Caco-2 (cell line): ENCODE results near the gene WWOX. TPM values are rescaled to one million over a fixed set of nuclear protein-coding genes. Genes with fewer than 3 reads are reported as not detected.

Experiments used
- BruUV-seq: library from RNA; stranded (reverse); fragments of 400-500 nt; replicated peaks from 2 replicates; lab custom pipeline; 2021; lab: Mats Ljungman, UMichigan
- CTCF ChIA-PET: fragments of 300-600 bp; sonication (Branson Sonifier 250); formaldehyde crosslinking; loops from one replicate; lab custom pipeline; 2022; ENCODE audit warnings: antibody characterized with exemption; lab: Charles Lee
- POLR2A ChIA-PET: fragments of 300-600 bp; sonication (Branson Sonifier 250); formaldehyde crosslinking; loops from one replicate; lab custom pipeline; 2022; ENCODE audit warnings: antibody characterized with exemption; lab: Charles Lee
- DNase-seq, 2 experiments: peaks; one replicate each; pipeline versions ENCODE4 v3.0.0 to v3.0.0-alpha.2; 2020 to 2022
- H3K27me3 ChIP-seq: replicated peaks from 2 replicates; pipeline ENCODE4 v1.6.0; 2011; ENCODE audit warnings: low read length; ENCODE audit not compliant: control insufficient read depth, insufficient read depth
- H3K36me3 ChIP-seq: 2 replicates; pipeline ENCODE4 v1.5.1; 2011; ENCODE audit warnings: low read length; ENCODE audit not compliant: control insufficient read depth, insufficient read depth
- H3K4me1 ChIP-seq: fragments of 250-450 bp; sonication (Bioruptor Pico); 2 replicates; pipeline ENCODE4 v1.5.1; 2020; ENCODE audit warnings: mild to moderate bottlenecking
- H3K4me3 ChIP-seq: 2 replicates; pipeline ENCODE4 v1.5.1; 2011; ENCODE audit warnings: low read depth, mild to moderate bottlenecking, control low read depth, low read length
- H3K9me3 ChIP-seq: fragments of 250-450 bp; sonication (Bioruptor Pico); 2 replicates; pipeline ENCODE4 v1.5.1; 2020; ENCODE audit warnings: mild to moderate bottlenecking, moderate library complexity
- H3K27ac Mint-ChIP-seq: one replicate; pipeline ENCODE4 v1.8.0; 2022; ENCODE audit warnings: mixed read lengths; ENCODE audit not compliant: unreplicated experiment
- H3K27me3 Mint-ChIP-seq: one replicate; pipeline ENCODE4 v1.8.0; 2022; ENCODE audit warnings: mixed read lengths; ENCODE audit not compliant: insufficient read depth, unreplicated experiment
- H3K36me3 Mint-ChIP-seq: one replicate; pipeline ENCODE4 v1.8.0; 2022; ENCODE audit warnings: mild to moderate bottlenecking, mixed read lengths; ENCODE audit not compliant: insufficient read depth, unreplicated experiment
- H3K4me1 Mint-ChIP-seq: one replicate; pipeline ENCODE4 v1.8.0; 2022; ENCODE audit warnings: low read depth, mixed read lengths; ENCODE audit not compliant: unreplicated experiment
- H3K4me3 Mint-ChIP-seq: one replicate; pipeline ENCODE4 v1.8.0; 2022; ENCODE audit warnings: mild to moderate bottlenecking, moderate library complexity, mixed read lengths; ENCODE audit not compliant: unreplicated experiment
- H3K9me3 Mint-ChIP-seq: one replicate; pipeline ENCODE4 v1.8.0; 2022; ENCODE audit warnings: mixed read lengths; ENCODE audit not compliant: unreplicated experiment
- intact Hi-C: fragments of 100-400 bp; cut with micrococcal nuclease; formaldehyde crosslinking; loops from one replicate; pipeline ENCODE4 v1.10.0; 2022; ENCODE audit not compliant: unreplicated experiment
- total RNA-seq: library from RNA; stranded (reverse); gene quantifications from 2 replicates; pipeline ENCODE4 v1.2.3, GENCODE V29; 2022
- TF ChIP-seq, protein P1 (sequence below), 2 experiments: fragments of 200-600 bp in 1 of 2; IDR thresholded peaks; 1 replicate in 1 of 2; 2 replicates in 1 of 2; pipeline versions ENCODE4 v1.5.1 to v1.8.0; 2011 to 2022; ENCODE audit warnings: antibody characterized with exemption in 1 of 2, control low read depth in 1 of 2, inconsistent platforms in 1 of 2, low read depth in 1 of 2, low read length in 1 of 2, mild to moderate bottlenecking in 1 of 2, moderate library complexity in 1 of 2; ENCODE audit not compliant: insufficient read depth in 1 of 2, severe bottlenecking in 1 of 2, unreplicated experiment in 1 of 2

Gene WWOX
- total RNA-seq, 1 experiment from 2014 or later, result 45.0 TPM

- Histone ChIP-seq H3K4me3 (no peak overlapping the region), H3K4me1 (no peaks in the 10 kb centered on the region), H3K36me3 (no peaks in the 10 kb centered on the region), H3K27me3 (no peaks in the 10 kb centered on the region), H3K9me3 (no peaks in the 10 kb centered on the region)
- Mint-ChIP-seq H3K27me3 (no peaks in the 10 kb centered on the region), H3K4me3 (no peak overlapping the region), H3K27ac (no peak overlapping the region), H3K36me3 (no peaks in the 10 kb centered on the region), H3K4me1 (no peaks in the 10 kb centered on the region), H3K9me3 (no peaks in the 10 kb centered on the region)
- intact Hi-C loops, result loop anchor here (5.0 kb wide), 1 partner anchor 347 kb away; no protein-coding TSS in a partner anchor
- BruUV-seq, result no TSS peak
- no peak for DNase-seq
- ChIA-PET POLR2A (no interaction called here), CTCF (no interaction called here)
- TF ChIP-seq, protein P1, sequence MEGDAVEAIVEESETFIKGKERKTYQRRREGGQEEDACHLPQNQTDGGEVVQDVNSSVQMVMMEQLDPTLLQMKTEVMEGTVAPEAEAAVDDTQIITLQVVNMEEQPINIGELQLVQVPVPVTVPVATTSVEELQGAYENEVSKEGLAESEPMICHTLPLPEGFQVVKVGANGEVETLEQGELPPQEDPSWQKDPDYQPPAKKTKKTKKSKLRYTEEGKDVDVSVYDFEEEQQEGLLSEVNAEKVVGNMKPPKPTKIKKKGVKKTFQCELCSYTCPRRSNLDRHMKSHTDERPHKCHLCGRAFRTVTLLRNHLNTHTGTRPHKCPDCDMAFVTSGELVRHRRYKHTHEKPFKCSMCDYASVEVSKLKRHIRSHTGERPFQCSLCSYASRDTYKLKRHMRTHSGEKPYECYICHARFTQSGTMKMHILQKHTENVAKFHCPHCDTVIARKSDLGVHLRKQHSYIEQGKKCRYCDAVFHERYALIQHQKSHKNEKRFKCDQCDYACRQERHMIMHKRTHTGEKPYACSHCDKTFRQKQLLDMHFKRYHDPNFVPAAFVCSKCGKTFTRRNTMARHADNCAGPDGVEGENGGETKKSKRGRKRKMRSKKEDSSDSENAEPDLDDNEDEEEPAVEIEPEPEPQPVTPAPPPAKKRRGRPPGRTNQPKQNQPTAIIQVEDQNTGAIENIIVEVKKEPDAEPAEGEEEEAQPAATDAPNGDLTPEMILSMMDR (IDR thresholded peaks at IDR 0.05; ENCODE audit: insufficient read depth in 1 of 2, low read depth in 1 of 2, low read length in 1 of 2, severe bottlenecking in 1 of 2, unreplicated experiment in 1 of 2), result no peak
Observed at GRCh38 chr16:78574571-78574970, 475.1 kb downstream of the WWOX start.

GRCh38 chr16:78576941-78577340 lies 477.5 kb downstream of the WWOX start:
- POLR2A ChIA-PET, result no interaction called here
- H3K27me3 ChIP-seq, result no peaks in the 10 kb centered on the region
- H3K4me1 ChIP-seq, result no peaks in the 10 kb centered on the region
- Mint-ChIP-seq H3K4me1 (no peaks in the 10 kb centered on the region), H3K27ac (no peak overlapping the region), H3K4me3 (no peak overlapping the region), H3K9me3 (no peaks in the 10 kb centered on the region), H3K36me3 (no peaks in the 10 kb centered on the region), H3K27me3 (no peaks in the 10 kb centered on the region)
- no peak for DNase-seq
- H3K4me3 ChIP-seq, result no peak overlapping the region
- H3K9me3 ChIP-seq, result no peaks in the 10 kb centered on the region
- intact Hi-C loops, result no loop called here
- H3K36me3 ChIP-seq, result no peaks in the 10 kb centered on the region
- BruUV-seq, result no TSS peak
- TF ChIP-seq, protein P1 (IDR thresholded peaks at IDR 0.05; ENCODE audit: insufficient read depth in 1 of 2, low read depth in 1 of 2, low read length in 1 of 2, severe bottlenecking in 1 of 2, unreplicated experiment in 1 of 2), result no peak
- CTCF ChIA-PET, result no interaction called here

DNA sequence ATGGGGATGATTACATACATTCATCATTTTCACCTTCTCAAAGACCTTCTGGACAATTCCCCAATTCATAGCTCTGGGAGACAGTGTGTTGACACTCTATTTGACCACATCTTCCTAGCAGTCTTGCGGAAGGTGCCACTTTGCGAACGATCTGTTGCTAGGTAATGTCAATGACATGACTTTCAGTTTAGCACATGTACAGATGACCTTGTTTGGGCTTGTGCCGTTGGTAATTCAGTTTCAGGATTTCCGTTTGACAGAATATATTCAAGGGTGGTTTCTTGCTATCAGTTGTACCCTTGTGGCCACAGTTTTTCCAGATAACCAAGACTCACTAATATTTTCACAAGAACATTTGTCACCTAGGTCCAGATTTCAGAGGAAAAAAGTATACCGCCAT lies 478.2 kb downstream of the WWOX start:
- CTCF ChIA-PET, result no interaction called here
- H3K4me3 ChIP-seq, result no peak overlapping the region

More for the DNA sequence above, 478.2 kb downstream of the WWOX start:
- POLR2A ChIA-PET, result no interaction called here
- Histone ChIP-seq H3K36me3 (no peaks in the 10 kb centered on the region), H3K4me1 (no peaks in the 10 kb centered on the region), H3K9me3 (no peaks in the 10 kb centered on the region), H3K27me3 (no peaks in the 10 kb centered on the region)
- DNase-seq, result no peak
- no peak overlapping the region for H3K27ac Mint-ChIP-seq
- no peaks in the 10 kb centered on the region for H3K27me3 Mint-ChIP-seq
- no peak overlapping the region for H3K4me3 Mint-ChIP-seq
- no TSS peak for BruUV-seq
- TF ChIP-seq, protein P1 (IDR thresholded peaks at IDR 0.05; ENCODE audit: insufficient read depth in 1 of 2, low read depth in 1 of 2, low read length in 1 of 2, severe bottlenecking in 1 of 2, unreplicated experiment in 1 of 2), result no peak
- H3K36me3 Mint-ChIP-seq, result no peaks in the 10 kb centered on the region
- no peaks in the 10 kb centered on the region for H3K4me1 Mint-ChIP-seq
- intact Hi-C loops, result no loop called here
- H3K9me3 Mint-ChIP-seq, result no peaks in the 10 kb centered on the region
